SIG-M5 treated with dmso at 0.1 percent for 504 hours (cell line): Measurements from ENCODE around the gene LRRC4.

ENCODE experiments used
- DNase-seq: peaks from one replicate; lab custom pipeline; 2025; ENCODE audit not compliant: unreplicated experiment; lab: John Stamatoyannopoulos, UW

LRRC4 gene

GRCh38 chr7:128032605-128033235, 1.5 kb upstream of the LRRC4 start:
- no peak for DNase-seq

GRCh38 chr7:128031901-128032604, 816 bp upstream of the LRRC4 start:
- DNase-seq, result peak; percentile 82

GRCh38 chr7:128030263-128030653, 979 bp downstream of the LRRC4 start:
- no peak for DNase-seq

GRCh38 chr7:128029405-128029995, 1.7 kb downstream of the LRRC4 start:
- DNase-seq, result no peak

GRCh38 chr7:128027485-128027980, 3.7 kb downstream of the LRRC4 start:
- DNase-seq, result no peak

GRCh38 chr7:128026551-128026950, 4.7 kb downstream of the LRRC4 start:
- no peak for DNase-seq

- no peak for DNase-seq
Observed at GRCh38 chr7:128025819-128026218, 5.4 kb downstream of the LRRC4 start.

- no peak for DNase-seq
Observed at GRCh38 chr7:128025380-128025779, 5.9 kb downstream of the LRRC4 start.

- no peak for DNase-seq
Observed at GRCh38 chr7:128024151-128024550, 7.1 kb downstream of the LRRC4 start.

- DNase-seq, result peak; percentile 1
Observed at GRCh38 chr7:128022631-128023532, 8.4 kb downstream of the LRRC4 start.

- peak; percentile 20 for DNase-seq
Observed at GRCh38 chr7:128021366-128021765, 9.9 kb downstream of the LRRC4 start.

- DNase-seq, result no peak
Observed at GRCh38 chr7:128020159-128020558, 11.1 kb downstream of the LRRC4 start.

GRCh38 chr7:128019288-128019687, 11.9 kb downstream of the LRRC4 start:
- no peak for DNase-seq

GRCh38 chr7:128017862-128018845, 13.1 kb downstream of the LRRC4 start:
- no peak for DNase-seq

GRCh38 chr7:128017460-128017859, 13.8 kb downstream of the LRRC4 start:
- no peak for DNase-seq

GRCh38 chr7:128014811-128015210, 16.4 kb downstream of the LRRC4 start:
- DNase-seq, result no peak

- DNase-seq, result no peak
Observed at GRCh38 chr7:128011131-128011661, 20.0 kb downstream of the LRRC4 start.

GRCh38 chr7:128010391-128011127, 20.7 kb downstream of the LRRC4 start:
- DNase-seq, result no peak

GRCh38 chr7:128008744-128009143, 22.5 kb downstream of the LRRC4 start:
- DNase-seq, result no peak
